Measurements from ENCODE around the gene VASH2.

Gene VASH2

DNA sequence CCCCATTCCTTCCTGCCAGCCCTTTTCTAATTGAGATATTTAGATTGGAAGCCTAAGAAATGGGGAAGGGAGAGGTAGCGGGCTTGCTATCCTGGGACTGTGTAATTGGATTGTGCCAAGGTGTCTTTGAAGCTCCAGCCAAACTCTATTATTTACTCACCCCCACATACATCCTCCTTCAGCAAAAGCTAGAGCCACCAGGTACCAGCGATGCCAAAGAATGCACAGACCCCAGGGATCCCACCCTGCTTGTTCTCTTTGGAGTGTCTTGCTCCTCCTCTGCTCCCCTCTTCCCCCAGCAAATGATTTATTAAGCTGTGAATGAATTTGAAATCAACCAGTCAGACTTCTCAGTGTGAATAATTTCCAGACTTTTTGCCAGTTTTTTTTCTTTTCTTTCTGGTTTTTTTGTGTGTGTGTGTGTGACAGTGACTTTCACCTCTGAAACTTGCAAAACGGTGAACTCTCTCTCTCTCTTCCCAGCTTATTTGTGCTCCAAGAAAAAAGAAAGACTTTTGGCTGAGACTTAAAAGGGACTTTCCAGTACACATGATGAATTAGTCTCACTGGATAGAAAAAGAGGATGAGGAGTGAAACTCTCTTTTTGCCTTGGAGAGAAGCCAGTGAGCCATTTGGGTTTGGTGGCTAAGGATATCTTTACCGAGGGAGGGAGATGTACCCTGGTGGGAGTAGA, 1.8 kb downstream of the VASH2 start:
- TF ChIP-seq NFIC (IDR thresholded peaks at IDR 0.05) (no peak), CREB1 (IDR thresholded peaks at IDR 0.05; ENCODE audit: low read depth) (no peak), EP300 (IDR thresholded peaks at IDR 0.05; ENCODE audit: borderline replicate concordance) (no peak), YY1 (IDR thresholded peaks at IDR 0.05; ENCODE audit: low read depth) (no peak), TCF12 (IDR thresholded peaks at IDR 0.05; ENCODE audit: low read depth) (no peak)
- TF ChIP-seq, protein P1, sequence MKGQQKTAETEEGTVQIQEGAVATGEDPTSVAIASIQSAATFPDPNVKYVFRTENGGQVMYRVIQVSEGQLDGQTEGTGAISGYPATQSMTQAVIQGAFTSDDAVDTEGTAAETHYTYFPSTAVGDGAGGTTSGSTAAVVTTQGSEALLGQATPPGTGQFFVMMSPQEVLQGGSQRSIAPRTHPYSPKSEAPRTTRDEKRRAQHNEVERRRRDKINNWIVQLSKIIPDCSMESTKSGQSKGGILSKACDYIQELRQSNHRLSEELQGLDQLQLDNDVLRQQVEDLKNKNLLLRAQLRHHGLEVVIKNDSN (IDR thresholded peaks at IDR 0.05): no peak
- TF ChIP-seq, protein P2, sequence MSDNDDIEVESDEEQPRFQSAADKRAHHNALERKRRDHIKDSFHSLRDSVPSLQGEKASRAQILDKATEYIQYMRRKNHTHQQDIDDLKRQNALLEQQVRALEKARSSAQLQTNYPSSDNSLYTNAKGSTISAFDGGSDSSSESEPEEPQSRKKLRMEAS (IDR thresholded peaks at IDR 0.05): no peak
- TF ChIP-seq, protein P3, sequence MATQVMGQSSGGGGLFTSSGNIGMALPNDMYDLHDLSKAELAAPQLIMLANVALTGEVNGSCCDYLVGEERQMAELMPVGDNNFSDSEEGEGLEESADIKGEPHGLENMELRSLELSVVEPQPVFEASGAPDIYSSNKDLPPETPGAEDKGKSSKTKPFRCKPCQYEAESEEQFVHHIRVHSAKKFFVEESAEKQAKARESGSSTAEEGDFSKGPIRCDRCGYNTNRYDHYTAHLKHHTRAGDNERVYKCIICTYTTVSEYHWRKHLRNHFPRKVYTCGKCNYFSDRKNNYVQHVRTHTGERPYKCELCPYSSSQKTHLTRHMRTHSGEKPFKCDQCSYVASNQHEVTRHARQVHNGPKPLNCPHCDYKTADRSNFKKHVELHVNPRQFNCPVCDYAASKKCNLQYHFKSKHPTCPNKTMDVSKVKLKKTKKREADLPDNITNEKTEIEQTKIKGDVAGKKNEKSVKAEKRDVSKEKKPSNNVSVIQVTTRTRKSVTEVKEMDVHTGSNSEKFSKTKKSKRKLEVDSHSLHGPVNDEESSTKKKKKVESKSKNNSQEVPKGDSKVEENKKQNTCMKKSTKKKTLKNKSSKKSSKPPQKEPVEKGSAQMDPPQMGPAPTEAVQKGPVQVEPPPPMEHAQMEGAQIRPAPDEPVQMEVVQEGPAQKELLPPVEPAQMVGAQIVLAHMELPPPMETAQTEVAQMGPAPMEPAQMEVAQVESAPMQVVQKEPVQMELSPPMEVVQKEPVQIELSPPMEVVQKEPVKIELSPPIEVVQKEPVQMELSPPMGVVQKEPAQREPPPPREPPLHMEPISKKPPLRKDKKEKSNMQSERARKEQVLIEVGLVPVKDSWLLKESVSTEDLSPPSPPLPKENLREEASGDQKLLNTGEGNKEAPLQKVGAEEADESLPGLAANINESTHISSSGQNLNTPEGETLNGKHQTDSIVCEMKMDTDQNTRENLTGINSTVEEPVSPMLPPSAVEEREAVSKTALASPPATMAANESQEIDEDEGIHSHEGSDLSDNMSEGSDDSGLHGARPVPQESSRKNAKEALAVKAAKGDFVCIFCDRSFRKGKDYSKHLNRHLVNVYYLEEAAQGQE (IDR thresholded peaks at IDR 0.05; ENCODE audit: low read depth): no peak

DNA sequence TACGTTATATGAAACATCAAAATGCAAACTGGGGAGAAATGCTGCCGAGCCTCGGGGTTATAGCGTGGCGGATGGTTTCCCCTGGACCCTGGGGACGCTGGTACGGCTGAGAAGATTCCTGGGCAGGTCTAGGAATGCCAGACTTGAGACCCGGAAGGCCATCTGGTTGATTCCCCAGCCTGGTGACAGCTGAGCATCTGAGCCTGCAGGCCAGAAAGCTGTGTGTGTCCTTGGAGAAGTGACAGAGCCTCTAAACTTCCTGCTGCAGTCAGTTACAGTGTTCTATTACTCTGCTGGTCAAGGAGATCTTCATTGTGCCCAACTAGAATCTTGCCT, 2.3 kb downstream of the VASH2 start:
- TF ChIP-seq TCF12 (IDR thresholded peaks at IDR 0.05; ENCODE audit: low read depth) (no peak), NFIC (IDR thresholded peaks at IDR 0.05) (no peak), CEBPB (IDR thresholded peaks at IDR 0.05) (no peak), TEAD4 (IDR thresholded peaks at IDR 0.05) (no peak), TAF1 (IDR thresholded peaks at IDR 0.05; ENCODE audit: low read depth) (no peak), EP300 (IDR thresholded peaks at IDR 0.05; ENCODE audit: borderline replicate concordance) (no peak), YY1 (IDR thresholded peaks at IDR 0.05; ENCODE audit: low read depth) (no peak), RAD21 (IDR thresholded peaks at IDR 0.05; ENCODE audit: low read depth) (no peak)
- TF ChIP-seq, protein P1 (IDR thresholded peaks at IDR 0.05): no peak
- TF ChIP-seq, protein P3 (IDR thresholded peaks at IDR 0.05; ENCODE audit: low read depth): no peak
- TF ChIP-seq, protein P2 (IDR thresholded peaks at IDR 0.05): no peak

DNA sequence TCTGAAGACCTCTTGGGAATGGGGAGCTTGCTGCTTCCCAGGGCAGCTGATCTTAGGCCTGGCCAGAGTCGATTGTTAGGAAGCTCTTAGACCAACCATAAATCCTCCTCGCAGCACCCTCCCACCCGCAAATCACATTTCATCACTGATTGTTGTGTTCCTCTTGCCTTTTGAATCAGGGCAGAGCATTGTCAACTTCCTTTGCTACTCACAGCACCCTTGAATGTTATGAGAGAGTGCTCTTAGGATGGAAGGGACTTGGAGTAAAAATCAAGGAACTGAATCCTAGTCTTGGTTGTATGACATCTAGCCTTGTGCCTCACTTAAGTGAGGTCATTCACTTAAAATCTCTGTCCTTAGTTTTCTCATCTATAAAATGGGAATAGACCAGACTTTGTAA, 3.0 kb downstream of the VASH2 start:
- no peak for TF ChIP-seq EP300 (IDR thresholded peaks at IDR 0.05; ENCODE audit: borderline replicate concordance)
- TF ChIP-seq, protein P3 (IDR thresholded peaks at IDR 0.05; ENCODE audit: low read depth): no peak
- no peak for TF ChIP-seq ZBTB7A (IDR thresholded peaks at IDR 0.05; ENCODE audit: low read depth)
- TF ChIP-seq, protein P2 (IDR thresholded peaks at IDR 0.05): no peak
- TF ChIP-seq TAF1 (IDR thresholded peaks at IDR 0.05; ENCODE audit: low read depth): no peak
- TF ChIP-seq EGR1 (IDR thresholded peaks at IDR 0.05): no peak
- TF ChIP-seq RAD21 (IDR thresholded peaks at IDR 0.05; ENCODE audit: low read depth): no peak
- no peak for TF ChIP-seq NFIC (IDR thresholded peaks at IDR 0.05)
- no peak for TF ChIP-seq TCF12 (IDR thresholded peaks at IDR 0.05; ENCODE audit: low read depth)

DNA sequence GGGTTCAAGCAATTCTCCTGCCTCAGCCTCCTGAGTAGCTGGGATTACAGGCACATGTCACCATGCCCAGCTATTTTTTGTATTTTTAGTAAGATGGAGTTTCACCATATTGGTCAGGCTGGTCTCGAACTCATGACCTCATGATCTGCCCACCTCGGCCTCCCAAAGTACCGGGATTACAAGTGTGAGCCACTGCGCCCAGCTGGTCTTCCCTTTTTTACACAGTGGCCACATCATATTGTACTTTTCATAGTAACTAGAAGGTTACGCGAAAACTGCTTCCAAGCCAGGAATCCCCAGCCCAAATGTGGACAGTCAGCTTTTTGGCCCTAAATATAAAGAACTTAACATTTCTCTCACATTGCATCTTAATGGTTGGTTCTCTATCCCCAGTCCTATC, 4.2 kb downstream of the VASH2 start:
- TF ChIP-seq EP300 (IDR thresholded peaks at IDR 0.05; ENCODE audit: borderline replicate concordance) (no peak), TEAD4 (IDR thresholded peaks at IDR 0.05) (no peak), NFIC (IDR thresholded peaks at IDR 0.05) (no peak), CEBPB (IDR thresholded peaks at IDR 0.05) (no peak), CREB1 (IDR thresholded peaks at IDR 0.05; ENCODE audit: low read depth) (no peak), YY1 (IDR thresholded peaks at IDR 0.05; ENCODE audit: low read depth) (no peak), ZBTB7A (IDR thresholded peaks at IDR 0.05; ENCODE audit: low read depth) (no peak), TCF12 (IDR thresholded peaks at IDR 0.05; ENCODE audit: low read depth) (no peak), FOXM1 (IDR thresholded peaks at IDR 0.05; ENCODE audit: borderline replicate concordance, low read depth) (no peak), RAD21 (IDR thresholded peaks at IDR 0.05; ENCODE audit: low read depth) (no peak)

All from Ishikawa (cell line).